Spleen (tissue), 7 donors: ENCODE data around the gene TRIM71.

ENCODE experiments used
- CTCF ChIP-seq, 11 experiments: fragments of 200-600 bp in 7 of 11; fragments of 450-650 bp in 4 of 11; sonication (generic) in 4 of 11; IDR thresholded peaks in 8 of 11; conservative IDR thresholded peaks in 3 of 11; 1 replicate in 7 of 11; 2 replicates in 4 of 11; pipeline versions ENCODE4 v1.4.0 to v1.8.0; 2016 to 2021; ENCODE audit warnings: antibody characterized with exemption in 11 of 11, inconsistent platforms in 4 of 11, mild to moderate bottlenecking in 1 of 11
- POLR2A ChIP-seq, 3 donors: fragments of 450-650 bp; IDR thresholded peaks; one replicate each; pipeline ENCODE4 v1.5.1; 2017; ENCODE audit warnings: antibody characterized with exemption in 3 of 3, mild to moderate bottlenecking in 1 of 3
- POLR2AphosphoS5 ChIP-seq, 3 donors: sonication (generic); formaldehyde crosslinking; IDR thresholded peaks; one replicate each; pipeline ENCODE4 v1.5.1; 2017; ENCODE audit warnings: antibody characterized with exemption in 3 of 3
- donor health status: DM: no; HTN: no; CAD: no; lungs with moderate emphysema.
- donor health status: DM: no; HTN: no; CAD: no.
- donor health status: DM: no; HTN: no; CAD: no.

GRCh38 chr3:32866533-32866932 is 48.7 kb downstream of the TRIM71 start:
- TF ChIP-seq CTCF (IDR thresholded peaks at IDR 0.05 in 8 of 11, conservative IDR thresholded peaks at IDR 0.05 in 3 of 11) (no peak), POLR2A (IDR thresholded peaks at IDR 0.05) (no peak), POLR2AphosphoS5 (IDR thresholded peaks at IDR 0.05) (no peak)
